Right lobe of liver (tissue), 6 donors: Measurements from ENCODE around the gene ASB9. TPM values are rescaled to one million over a fixed set of nuclear protein-coding genes. Genes with fewer than 3 reads are reported as not detected.

Experiments used
- ATAC-seq, 4 donors: fragments of 200-7000 bp; cut with Tn5 transposase; one replicate each; pipeline ENCODE4 v1.9.1; 2020; ENCODE audit warnings: mild to moderate bottlenecking in 4 of 4, moderate library complexity in 4 of 4
- DNase-seq, 3 donors: peaks; one replicate each; pipeline ENCODE4 v3.0.0-alpha.2; 2020
- H3K27ac ChIP-seq, 3 donors: fragments of 200-600 bp; one replicate each; pipeline ENCODE4 v1.8.0; 2022
- H3K27me3 ChIP-seq, 2 donors: fragments of 200-600 bp; one replicate each; pipeline ENCODE4 v1.8.0; 2022
- H3K36me3 ChIP-seq, 4 donors: fragments of 200-600 bp; sonication (generic) in 1 of 4; one replicate each; pipeline versions ENCODE4 v1.5.1 to v1.8.0; 2017 to 2022; ENCODE audit warnings: control low read depth in 1 of 4
- H3K4me1 ChIP-seq, 4 donors: fragments of 200-600 bp; sonication (generic) in 1 of 4; one replicate each; pipeline versions ENCODE4 v1.5.1 to v1.8.0; 2017 to 2022; ENCODE audit warnings: control low read depth in 1 of 4
- H3K4me3 ChIP-seq, 3 donors: fragments of 200-600 bp; one replicate each; pipeline ENCODE4 v1.8.0; 2022
- H3K9me3 ChIP-seq, 4 donors: fragments of 200-600 bp; sonication (generic) in 1 of 4; one replicate each; pipeline versions ENCODE4 v1.5.1 to v1.8.0; 2017 to 2022; ENCODE audit warnings: control low read depth in 1 of 4
- CTCF ChIP-seq, 4 donors: fragments of 200-600 bp in 3 of 4; fragments of 450-650 bp in 1 of 4; IDR thresholded peaks; one replicate each; pipeline versions ENCODE4 v1.5.1 to v1.8.0; 2016 to 2022; ENCODE audit warnings: antibody characterized with exemption in 4 of 4, mild to moderate bottlenecking in 2 of 4
- POLR2A ChIP-seq: fragments of 450-650 bp; IDR thresholded peaks from one replicate; pipeline ENCODE4 v1.6.1; 2017; ENCODE audit warnings: antibody characterized with exemption, mild to moderate bottlenecking
- WGBS: methylation state at CpG from one replicate; pipeline ENCODE4 v1.1.6; 2018; ENCODE audit warnings: low coverage, low lambda C conversion rate; ENCODE audit not compliant: insufficient coverage; ENCODE audit errors: missing lambda C conversion rate; 5-methylcytosine and 5-hydroxymethylcytosine counted together
- intact Hi-C, 2 donors: fragments of 100-400 bp; cut with DNase I; formaldehyde crosslinking; loops; one replicate each; pipeline versions ENCODE4 v1.11.2 to v1.14.1; 2022
- total RNA-seq, 6 experiments: library from RNA; depleted of rRNA in 2 of 6; stranded (reverse); fragments of >200 nt in 2 of 6; fragmentation: NEBNext Ultra II Directional in 3 of 6; extraction: Animal tissue kit (Norgen Biotek cat#: 25700) in 3 of 6; gene quantifications; one replicate each; pipeline versions ENCODE4 v1.1.0 to v1.2.4, GENCODE V29; 2016 to 2023
- donor health status: DM: no; HTN: yes; CAD: no.
- donor health status: DM: no; HTN: no; CAD: no.
- donor health status: DM: no; HTN: no; CAD: no.
- donor health status: DM: no; HTN: yes; CAD: no.
- donor health status: DM: no; HTN: yes; CAD: no.

Gene ASB9
- total RNA-seq, 6 experiments from 2014 or later = 1.3 to 7.4 (median 3.5) TPM

GRCh38 chrX:15217161-15217560 lies 52.7 kb downstream of the ASB9 start:
- H3K4me1 ChIP-seq = no peaks in the 10 kb centered on the region
- DNase-seq (no peak), ATAC-seq (no peak)
- no peaks in the 10 kb centered on the region for H3K36me3 ChIP-seq
- H3K27ac ChIP-seq = no peak overlapping the region
- intact Hi-C loops = no loop called here
- WGBS = 40% methylated on average over 1 of the region's 1 CpG
- no peaks in the 10 kb centered on the region for H3K27me3 ChIP-seq
- H3K4me3 ChIP-seq = no peak overlapping the region
- no peaks in the 10 kb centered on the region for H3K9me3 ChIP-seq
- no peak for TF ChIP-seq POLR2A

GRCh38 chrX:15216280-15216679 lies 53.6 kb downstream of the ASB9 start:
- no peaks in the 10 kb centered on the region for H3K27me3 ChIP-seq
- intact Hi-C loops = no loop called here
- H3K4me3 ChIP-seq = no peak overlapping the region
- WGBS = 43% methylated on average over 1 of the region's 1 CpG
- no peak overlapping the region for H3K27ac ChIP-seq
- no peak for ATAC-seq
- H3K9me3 ChIP-seq = no peaks in the 10 kb centered on the region
- DNase-seq = no peak
- H3K4me1 ChIP-seq = no peaks in the 10 kb centered on the region
- no peaks in the 10 kb centered on the region for H3K36me3 ChIP-seq
- TF ChIP-seq POLR2A (no peak), CTCF (IDR thresholded peaks at IDR 0.05) (no peak)

GRCh38 chrX:15215366-15215765 lies 54.5 kb downstream of the ASB9 start:
- intact Hi-C loops = no loop called here
- Histone ChIP-seq H3K36me3 (no peaks in the 10 kb centered on the region), H3K27me3 (no peaks in the 10 kb centered on the region), H3K4me1 (no peaks in the 10 kb centered on the region), H3K9me3 (no peaks in the 10 kb centered on the region), H3K4me3 (no peak overlapping the region), H3K27ac (no peak overlapping the region)
- 76% methylated on average over 2 of the region's 2 CpGs for WGBS
- ATAC-seq = no peak
- TF ChIP-seq POLR2A = no peak
- TF ChIP-seq CTCF (IDR thresholded peaks at IDR 0.05) = no peak
- no peak for DNase-seq

GRCh38 chrX:15214588-15214987 lies 55.3 kb downstream of the ASB9 start:
- no peaks in the 10 kb centered on the region for H3K4me1 ChIP-seq
- intact Hi-C loops = no loop called here
- H3K4me3 ChIP-seq = no peak overlapping the region
- H3K27ac ChIP-seq = no peak overlapping the region
- 27% methylated on average over 1 of the region's 1 CpG for WGBS
- H3K9me3 ChIP-seq = no peaks in the 10 kb centered on the region
- ATAC-seq (no peak), DNase-seq (no peak)
- H3K36me3 ChIP-seq = no peaks in the 10 kb centered on the region
- TF ChIP-seq POLR2A (no peak), CTCF (IDR thresholded peaks at IDR 0.05) (no peak)
- no peaks in the 10 kb centered on the region for H3K27me3 ChIP-seq

- no peak for TF ChIP-seq POLR2A
- TF ChIP-seq CTCF (IDR thresholded peaks at IDR 0.05) = no peak
- no peak overlapping the region for H3K4me3 ChIP-seq
- DNase-seq (no peak), ATAC-seq (no peak)
- no peaks in the 10 kb centered on the region for H3K27me3 ChIP-seq
- H3K4me1 ChIP-seq = peaks cover 0 to 2% (median 0%) of the 10 kb centered on the region in 4 donors
- H3K9me3 ChIP-seq = no peaks in the 10 kb centered on the region
- H3K36me3 ChIP-seq = no peaks in the 10 kb centered on the region
- WGBS = 32% methylated on average over 3 of the region's 3 CpGs
- intact Hi-C loops = no loop called here
- H3K27ac ChIP-seq = no peak overlapping the region
These were observed 60.8 kb downstream of the ASB9 start for GRCh38 chrX:15209096-15209495.
